ENCODE data around the gene YPEL4. TPM values are rescaled to one million over a fixed set of nuclear protein-coding genes. Genes with fewer than 3 reads are reported as not detected.
A peak's percentile ranks its signal among the peaks of the same experiment; 100 is the strongest.

YPEL4 gene
- total RNA-seq, 3 donors from 2014 or later (not counting 1 experiment from before 2014, with no cell fraction given): 1.2 to 1.3 (median 1.2) TPM

GRCh38 chr11:57643802-57644201 is 5.9 kb downstream of the YPEL4 start:
- intact Hi-C loops (cut with micrococcal nuclease): loop anchor here (1.0 to 2.0 kb wide), 2 partner anchors 113 to 151 kb away; partner anchors contain the start of gene TIMM10
- ATAC-seq (no peak), DNase-seq (no peak)
- H3K4me3 Mint-ChIP-seq: no peak overlapping the region
- Histone ChIP-seq H3K4me1 (ENCODE audit: control insufficient read depth, insufficient read depth, low read length) (peaks cover 33% of the 10 kb centered on the region), H3K9me3 (ENCODE audit: control insufficient read depth, insufficient read depth, low read length) (no peaks in the 10 kb centered on the region), H3K36me3 (ENCODE audit: control insufficient read depth, insufficient read depth, low read length) (no peaks in the 10 kb centered on the region), H3K27me3 (ENCODE audit: control insufficient read depth, insufficient read depth, low read length) (peaks cover 39% of the 10 kb centered on the region), H3K27ac (ENCODE audit: low read length) (no peak overlapping the region), H3K4me3 (ENCODE audit: low read length) (no peak overlapping the region)
- no peaks in the 10 kb centered on the region for H3K9me3 Mint-ChIP-seq
- WGBS (ENCODE audit: insufficient coverage): 97% methylated on average over 3 of the region's 3 CpGs
- peaks cover 18 to 30% of the 10 kb centered on the region in 2 donors for H3K4me1 Mint-ChIP-seq
- no peak for TF ChIP-seq CTCF (IDR thresholded peaks at IDR 0.05)
- H3K36me3 Mint-ChIP-seq: no peaks in the 10 kb centered on the region
- H3K27ac Mint-ChIP-seq: no peak overlapping the region
- H3K27me3 Mint-ChIP-seq (ENCODE audit: low read depth in 2 of 2): peaks cover 40 to 45% of the 10 kb centered on the region in 2 donors

- Mint-ChIP-seq H3K9me3 (no peaks in the 10 kb centered on the region), H3K4me1 (peaks cover 12 to 22% of the 10 kb centered on the region in 2 donors), H3K4me3 (no peak overlapping the region), H3K36me3 (no peaks in the 10 kb centered on the region), H3K27me3 (ENCODE audit: low read depth in 2 of 2) (peaks cover 31 to 41% of the 10 kb centered on the region in 2 donors), H3K27ac (peak overlapping the region in 1 of 2 donors; percentile 4)
- H3K36me3 ChIP-seq (ENCODE audit: control insufficient read depth, insufficient read depth, low read length): no peaks in the 10 kb centered on the region
- H3K4me1 ChIP-seq (ENCODE audit: control insufficient read depth, insufficient read depth, low read length): peaks cover 28% of the 10 kb centered on the region
- TF ChIP-seq CTCF (IDR thresholded peaks at IDR 0.05): peak; percentile 31
- H3K9me3 ChIP-seq (ENCODE audit: control insufficient read depth, insufficient read depth, low read length): no peaks in the 10 kb centered on the region
- H3K4me3 ChIP-seq (ENCODE audit: low read length): no peak overlapping the region
- ATAC-seq (peak in 2 of 3 donors; percentile 25 to 32), DNase-seq (peak in 1 of 2 donors; percentile 71)
- intact Hi-C loops (cut with micrococcal nuclease): loop anchor here (1.0 to 2.0 kb wide), 3 partner anchors 73 to 296 kb away; no protein-coding TSS in a partner anchor
- no peak overlapping the region for H3K27ac ChIP-seq (ENCODE audit: low read length)
- H3K27me3 ChIP-seq (ENCODE audit: control insufficient read depth, insufficient read depth, low read length): peaks cover 25% of the 10 kb centered on the region
- WGBS (ENCODE audit: insufficient coverage): 67% methylated on average over 7 of the region's 7 CpGs
Observed at GRCh38 chr11:57641011-57641807, 8.5 kb downstream of the YPEL4 start.

GRCh38 chr11:57640068-57640800 is 9.5 kb downstream of the YPEL4 start:
- Histone ChIP-seq H3K4me3 (ENCODE audit: low read length) (no peak overlapping the region), H3K9me3 (ENCODE audit: control insufficient read depth, insufficient read depth, low read length) (no peaks in the 10 kb centered on the region), H3K27ac (ENCODE audit: low read length) (no peak overlapping the region), H3K4me1 (ENCODE audit: control insufficient read depth, insufficient read depth, low read length) (peaks cover 24% of the 10 kb centered on the region), H3K36me3 (ENCODE audit: control insufficient read depth, insufficient read depth, low read length) (no peaks in the 10 kb centered on the region), H3K27me3 (ENCODE audit: control insufficient read depth, insufficient read depth, low read length) (peaks cover 18% of the 10 kb centered on the region)
- Mint-ChIP-seq H3K9me3 (no peaks in the 10 kb centered on the region), H3K27me3 (ENCODE audit: low read depth in 2 of 2) (peaks cover 27 to 32% of the 10 kb centered on the region in 2 donors), H3K36me3 (no peaks in the 10 kb centered on the region), H3K4me3 (no peak overlapping the region), H3K27ac (peak overlapping the region in 1 of 2 donors; percentile 4), H3K4me1 (peaks cover 9 to 19% of the 10 kb centered on the region in 2 donors)
- DNase-seq (no peak), ATAC-seq (no peak)
- intact Hi-C loops (cut with micrococcal nuclease): loop anchor here (2.0 kb wide), 1 partner anchor 183 kb away; no protein-coding TSS in a partner anchor
- TF ChIP-seq CTCF (IDR thresholded peaks at IDR 0.05): no peak
- 80% methylated on average over 9 of the region's 9 CpGs for WGBS (ENCODE audit: insufficient coverage)

Measured in natural killer cell (primary cell).